ENCODE measurements around the gene FAM83D. TPM values are rescaled to one million over a fixed set of nuclear protein-coding genes. Genes with fewer than 3 reads are reported as not detected.

Gene FAM83D
- total RNA-seq, 1 experiment from 2014 or later: 40.9 TPM

GRCh38 chr20:38926934-38927616, 858 bp downstream of the FAM83D start:
- in situ Hi-C loops (cut with HindIII; ENCODE audit: low pct_unique_long_range_greater_than_20kb, low sequenced_read_pairs): no loop called here
- peak; percentile 21 for DNase-seq (ENCODE audit: low read depth)

- in situ Hi-C loops (cut with HindIII; ENCODE audit: low pct_unique_long_range_greater_than_20kb, low sequenced_read_pairs): no loop called here
- peak; percentile 29 for DNase-seq (ENCODE audit: low read depth)
Measured at GRCh38 chr20:38927902-38928578, 1.8 kb downstream of the FAM83D start.

- no peak for DNase-seq (ENCODE audit: low read depth)
- in situ Hi-C loops (cut with HindIII; ENCODE audit: low pct_unique_long_range_greater_than_20kb, low sequenced_read_pairs): no loop called here
Measured at GRCh38 chr20:38930242-38930569, 4.0 kb downstream of the FAM83D start.

GRCh38 chr20:38931984-38932383, 5.8 kb downstream of the FAM83D start:
- in situ Hi-C loops (cut with HindIII; ENCODE audit: low pct_unique_long_range_greater_than_20kb, low sequenced_read_pairs): no loop called here
- DNase-seq (ENCODE audit: low read depth): no peak

GRCh38 chr20:38932457-38933120, 6.4 kb downstream of the FAM83D start:
- no peak for DNase-seq (ENCODE audit: low read depth)

GRCh38 chr20:38934530-38934929, 8.3 kb downstream of the FAM83D start:
- in situ Hi-C loops (cut with HindIII; ENCODE audit: low pct_unique_long_range_greater_than_20kb, low sequenced_read_pairs): no loop called here
- DNase-seq (ENCODE audit: low read depth): no peak

More at GRCh38 chr20:38932457-38933120, 6.4 kb downstream of the FAM83D start:
- in situ Hi-C loops (cut with HindIII; ENCODE audit: low pct_unique_long_range_greater_than_20kb, low sequenced_read_pairs): no loop called here

- in situ Hi-C loops (cut with HindIII; ENCODE audit: low pct_unique_long_range_greater_than_20kb, low sequenced_read_pairs): no loop called here
- peak; percentile 44 for DNase-seq (ENCODE audit: low read depth)
Measured at GRCh38 chr20:38935285-38935684, 9.1 kb downstream of the FAM83D start.

GRCh38 chr20:38935967-38936407, 9.8 kb downstream of the FAM83D start:
- DNase-seq (ENCODE audit: low read depth): no peak
- in situ Hi-C loops (cut with HindIII; ENCODE audit: low pct_unique_long_range_greater_than_20kb, low sequenced_read_pairs): no loop called here

- in situ Hi-C loops (cut with HindIII; ENCODE audit: low pct_unique_long_range_greater_than_20kb, low sequenced_read_pairs): no loop called here
- DNase-seq (ENCODE audit: low read depth): no peak
Measured at GRCh38 chr20:38937000-38937399, 10.8 kb downstream of the FAM83D start.

- DNase-seq (ENCODE audit: low read depth): no peak
- in situ Hi-C loops (cut with HindIII; ENCODE audit: low pct_unique_long_range_greater_than_20kb, low sequenced_read_pairs): no loop called here
Measured at GRCh38 chr20:38937978-38938473, 11.8 kb downstream of the FAM83D start.

GRCh38 chr20:38939686-38940085, 13.5 kb downstream of the FAM83D start:
- in situ Hi-C loops (cut with HindIII; ENCODE audit: low pct_unique_long_range_greater_than_20kb, low sequenced_read_pairs): no loop called here
- no peak for DNase-seq (ENCODE audit: low read depth)

GRCh38 chr20:38940644-38941043, 14.4 kb downstream of the FAM83D start:
- DNase-seq (ENCODE audit: low read depth): no peak
- in situ Hi-C loops (cut with HindIII; ENCODE audit: low pct_unique_long_range_greater_than_20kb, low sequenced_read_pairs): no loop called here

GRCh38 chr20:38941726-38942389, 15.6 kb downstream of the FAM83D start:
- in situ Hi-C loops (cut with HindIII; ENCODE audit: low pct_unique_long_range_greater_than_20kb, low sequenced_read_pairs): no loop called here

GRCh38 chr20:38945012-38945411, 18.8 kb downstream of the FAM83D start:
- in situ Hi-C loops (cut with HindIII; ENCODE audit: low pct_unique_long_range_greater_than_20kb, low sequenced_read_pairs): no loop called here
- no peak for DNase-seq (ENCODE audit: low read depth)

More at GRCh38 chr20:38941726-38942389, 15.6 kb downstream of the FAM83D start:
- no peak for DNase-seq (ENCODE audit: low read depth)

GRCh38 chr20:38946836-38947235, 20.6 kb downstream of the FAM83D start:
- DNase-seq (ENCODE audit: low read depth): no peak
- in situ Hi-C loops (cut with HindIII; ENCODE audit: low pct_unique_long_range_greater_than_20kb, low sequenced_read_pairs): no loop called here

GRCh38 chr20:38947931-38948362, 21.7 kb downstream of the FAM83D start:
- in situ Hi-C loops (cut with HindIII; ENCODE audit: low pct_unique_long_range_greater_than_20kb, low sequenced_read_pairs): no loop called here
- no peak for DNase-seq (ENCODE audit: low read depth)

- in situ Hi-C loops (cut with HindIII; ENCODE audit: low pct_unique_long_range_greater_than_20kb, low sequenced_read_pairs): no loop called here
- DNase-seq (ENCODE audit: low read depth): no peak
Measured at GRCh38 chr20:38950254-38950653, 24.0 kb downstream of the FAM83D start.

GRCh38 chr20:38951611-38952010, 25.4 kb downstream of the FAM83D start:
- in situ Hi-C loops (cut with HindIII; ENCODE audit: low pct_unique_long_range_greater_than_20kb, low sequenced_read_pairs): no loop called here
- DNase-seq (ENCODE audit: low read depth): no peak

GRCh38 chr20:38952153-38952552, 25.9 kb downstream of the FAM83D start:
- in situ Hi-C loops (cut with HindIII; ENCODE audit: low pct_unique_long_range_greater_than_20kb, low sequenced_read_pairs): no loop called here
- no peak for DNase-seq (ENCODE audit: low read depth)

All from Caki2 (cell line).